Measurements from ENCODE around the gene KRTAP5-5.
"Not testable (repeated sequence)": the region's sequence is repeated elsewhere in the genome, so short reads cannot be mapped to it uniquely, and the experiment has no call there.

KRTAP5-5 gene

DNA sequence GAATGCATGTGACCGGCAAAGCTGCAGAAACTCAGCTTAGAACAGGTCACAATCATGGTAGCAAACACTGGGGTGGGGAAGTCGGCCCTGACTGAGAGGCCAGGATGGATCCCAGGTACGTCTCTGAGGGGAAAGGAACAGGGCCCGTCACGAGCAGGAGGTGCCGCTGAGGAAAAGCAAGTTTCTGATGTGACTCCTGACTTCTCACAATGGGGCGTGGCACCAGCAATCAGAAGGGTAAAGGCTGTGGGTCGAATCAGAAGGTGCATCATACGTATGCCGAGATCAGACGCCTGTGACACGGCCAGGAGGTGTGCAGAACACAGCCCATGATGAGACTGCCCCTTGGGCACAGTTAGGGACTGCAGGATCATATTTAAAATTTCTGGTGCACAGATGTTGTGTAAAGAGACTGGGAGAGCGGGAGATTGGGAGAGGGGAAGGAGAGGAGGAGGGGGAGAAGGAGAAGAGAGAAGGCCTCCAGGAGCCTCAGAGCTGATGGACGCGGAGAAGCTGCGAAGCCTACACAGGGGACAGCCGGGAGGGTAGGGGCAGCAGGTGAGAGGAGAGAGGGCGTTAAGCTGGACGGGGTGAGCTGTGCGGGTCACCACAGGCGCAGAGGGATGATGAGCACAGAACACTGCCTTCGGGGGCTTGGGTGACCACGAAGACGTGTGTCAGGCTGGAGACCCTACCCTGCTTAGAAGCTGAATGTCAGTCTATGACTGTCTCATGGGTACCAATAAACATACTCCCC lies 30.7 kb downstream of the KRTAP5-5 start:
- no peak for DNase-seq

DNA sequence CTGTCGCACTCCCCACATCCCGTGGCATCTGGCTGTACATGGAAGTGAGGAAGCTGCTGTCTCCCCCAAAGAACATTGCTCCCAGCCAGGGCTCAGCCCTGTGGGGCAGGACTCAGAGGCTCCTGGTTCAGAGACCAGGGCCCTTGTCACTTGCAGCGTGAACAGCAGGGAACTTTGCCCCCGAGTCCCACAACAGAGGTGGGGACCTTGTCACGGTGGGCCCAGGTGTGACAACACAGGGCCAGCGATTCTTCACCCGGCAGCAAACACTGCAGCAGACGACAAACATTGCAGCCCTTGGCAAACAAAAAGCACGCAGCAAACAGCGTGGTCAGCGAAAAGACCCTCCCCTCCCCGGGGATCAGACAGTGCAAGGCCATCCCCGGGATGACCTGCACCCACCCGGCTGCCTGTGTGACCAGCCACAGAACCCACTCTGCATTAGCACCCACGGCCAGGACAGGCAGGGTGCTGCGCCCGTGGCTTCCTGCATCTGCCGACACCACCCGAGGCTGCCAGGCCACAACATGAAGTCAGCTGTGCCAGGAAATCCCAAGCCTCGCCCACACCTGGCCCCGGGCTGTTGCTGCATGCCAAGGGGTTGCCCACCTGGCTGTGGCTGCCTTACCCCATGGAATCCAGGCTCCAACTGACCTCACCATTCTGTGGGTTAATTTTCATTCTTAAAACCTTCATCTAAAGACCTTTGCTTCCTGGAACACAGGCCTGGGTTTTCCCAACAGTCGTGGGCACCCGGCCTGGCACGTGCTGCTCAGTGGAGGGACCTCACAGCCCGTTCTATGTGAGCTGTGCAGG lies 32.1 kb downstream of the KRTAP5-5 start:
- not testable (repeated sequence) for DNase-seq

DNA sequence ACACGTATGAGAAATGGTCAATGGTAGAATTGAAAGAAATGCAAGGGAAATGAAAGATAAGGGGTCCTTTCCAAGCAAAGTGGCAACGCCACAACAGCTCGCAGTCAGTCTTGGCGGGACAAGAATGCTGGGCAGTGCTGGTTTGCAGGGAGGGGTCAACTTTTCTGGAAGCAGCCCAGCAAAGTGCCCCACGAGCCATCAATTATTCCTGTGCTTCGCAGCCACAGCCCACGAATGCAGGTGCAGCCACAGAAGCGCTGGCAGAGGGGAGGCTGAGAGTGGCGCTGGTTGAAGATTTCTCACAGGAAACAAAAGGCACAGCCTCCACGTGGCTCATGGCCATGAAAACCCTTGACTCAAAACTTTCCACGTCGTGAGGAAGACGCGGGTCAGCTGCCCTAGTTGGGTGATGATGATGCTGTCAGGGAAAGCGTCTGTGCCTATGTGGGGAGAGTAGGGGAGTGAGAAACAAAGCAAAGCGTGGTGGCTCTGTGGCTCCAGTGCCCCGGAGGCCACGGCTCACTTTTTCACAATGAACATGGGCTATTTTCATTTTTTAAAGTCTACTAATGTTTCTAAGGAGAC lies 33.2 kb downstream of the KRTAP5-5 start:
- DNase-seq, result not testable (repeated sequence)

DNA sequence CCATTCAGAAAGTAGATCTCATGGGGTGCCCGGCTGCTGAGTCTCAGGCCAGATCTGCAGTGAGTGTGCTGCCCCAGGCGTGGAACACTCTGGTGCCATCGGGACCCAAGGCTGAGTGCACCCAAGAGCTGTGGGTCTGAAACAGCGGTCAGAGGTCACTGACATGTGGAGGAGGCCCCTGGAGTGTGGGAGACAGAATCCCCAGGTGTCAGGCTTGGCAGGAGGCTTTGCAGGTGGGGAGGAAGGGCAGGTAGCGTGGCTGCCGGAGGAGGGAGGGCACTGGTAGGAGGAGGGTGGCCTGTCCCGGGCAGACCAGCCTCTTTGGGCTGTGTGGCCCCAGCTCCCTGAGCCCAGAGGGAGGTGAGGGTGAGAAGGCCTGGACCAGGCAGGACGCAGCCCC lies 35.7 kb downstream of the KRTAP5-5 start:
- DNase-seq, result no peak

DNA sequence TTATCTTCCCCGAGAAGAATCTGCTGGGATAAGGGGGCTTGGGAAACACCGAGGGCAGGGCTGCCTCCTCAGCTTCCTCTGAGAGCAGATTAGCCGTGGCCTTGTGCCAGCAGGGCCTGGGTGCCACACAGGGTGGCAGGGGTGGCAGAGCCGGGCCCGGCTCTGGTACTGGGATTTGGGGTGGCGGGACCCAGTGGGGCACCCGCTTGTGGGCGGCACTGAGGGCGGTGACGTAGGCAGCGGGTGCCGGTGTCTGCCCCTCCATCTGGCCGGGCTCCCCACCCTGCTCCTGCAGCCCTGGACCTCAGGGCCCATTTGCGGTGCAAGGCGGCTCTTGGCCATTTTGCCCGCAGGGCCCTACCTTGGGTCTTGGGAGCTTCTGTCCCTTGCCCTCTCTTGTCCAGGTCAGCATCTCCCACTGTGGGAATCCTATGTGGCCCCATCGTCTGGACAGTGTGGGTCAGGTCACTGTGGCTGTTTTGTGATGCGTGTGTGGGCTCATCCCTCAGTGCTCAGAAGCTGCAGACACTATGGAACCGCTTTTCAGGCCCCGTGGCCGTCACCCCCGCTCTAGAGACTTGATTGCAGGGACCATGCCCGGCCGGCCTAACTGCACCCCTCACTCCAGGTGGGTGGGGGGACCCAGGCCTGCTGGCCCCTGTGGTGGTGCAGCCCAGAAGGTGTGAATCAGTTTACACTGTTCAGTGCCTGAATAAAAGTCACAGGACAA lies 37.7 kb downstream of the KRTAP5-5 start:
- DNase-seq, result no peak

DNA sequence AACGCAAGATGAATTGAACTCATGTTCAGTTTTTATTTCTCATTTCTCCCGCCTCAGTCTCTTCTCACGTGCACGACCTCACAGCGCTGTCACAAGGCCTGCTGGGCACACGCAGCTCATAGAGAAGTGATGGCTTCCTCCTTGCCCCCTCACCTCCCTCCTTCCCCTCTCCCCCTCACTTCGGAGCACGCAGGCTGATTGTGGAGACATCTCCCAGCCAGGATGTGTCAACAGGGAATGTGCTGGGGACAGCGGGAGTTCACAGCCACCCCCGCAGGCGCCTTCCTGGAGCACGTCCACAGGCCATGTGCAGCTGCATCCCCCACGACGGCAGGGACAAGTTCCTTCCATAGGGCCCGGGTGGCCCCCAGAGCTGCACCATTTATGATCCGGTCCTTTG lies 38.3 kb downstream of the KRTAP5-5 start:
- DNase-seq, result no peak

DNA sequence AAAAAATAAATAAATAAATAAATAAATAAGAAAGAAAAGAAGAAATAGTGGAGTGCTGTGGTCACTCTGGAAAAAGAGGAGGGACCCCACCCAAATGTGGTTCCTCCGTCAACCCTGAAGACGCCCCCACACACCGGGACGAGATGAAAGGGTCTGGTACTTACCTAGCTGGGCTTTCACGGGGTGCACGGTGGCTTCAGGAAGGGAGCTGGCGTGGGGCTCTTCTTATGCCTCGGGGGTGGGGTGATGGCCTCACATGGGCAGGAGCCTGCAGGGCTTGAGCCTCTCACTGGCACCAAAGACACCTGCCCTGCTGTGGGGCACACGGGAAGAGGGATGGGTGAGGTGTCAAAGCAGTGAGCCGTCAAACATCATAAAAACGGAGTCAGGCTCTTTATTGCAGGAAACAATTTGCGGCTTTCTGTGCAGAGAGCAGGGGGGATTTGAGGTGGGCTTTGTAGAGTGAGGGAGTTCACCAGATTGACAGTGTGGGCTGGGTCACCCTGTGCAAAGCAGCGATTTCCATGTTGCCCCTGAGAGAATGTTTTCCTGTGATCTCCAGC lies 39.4 kb downstream of the KRTAP5-5 start:
- no peak for DNase-seq

DNA sequence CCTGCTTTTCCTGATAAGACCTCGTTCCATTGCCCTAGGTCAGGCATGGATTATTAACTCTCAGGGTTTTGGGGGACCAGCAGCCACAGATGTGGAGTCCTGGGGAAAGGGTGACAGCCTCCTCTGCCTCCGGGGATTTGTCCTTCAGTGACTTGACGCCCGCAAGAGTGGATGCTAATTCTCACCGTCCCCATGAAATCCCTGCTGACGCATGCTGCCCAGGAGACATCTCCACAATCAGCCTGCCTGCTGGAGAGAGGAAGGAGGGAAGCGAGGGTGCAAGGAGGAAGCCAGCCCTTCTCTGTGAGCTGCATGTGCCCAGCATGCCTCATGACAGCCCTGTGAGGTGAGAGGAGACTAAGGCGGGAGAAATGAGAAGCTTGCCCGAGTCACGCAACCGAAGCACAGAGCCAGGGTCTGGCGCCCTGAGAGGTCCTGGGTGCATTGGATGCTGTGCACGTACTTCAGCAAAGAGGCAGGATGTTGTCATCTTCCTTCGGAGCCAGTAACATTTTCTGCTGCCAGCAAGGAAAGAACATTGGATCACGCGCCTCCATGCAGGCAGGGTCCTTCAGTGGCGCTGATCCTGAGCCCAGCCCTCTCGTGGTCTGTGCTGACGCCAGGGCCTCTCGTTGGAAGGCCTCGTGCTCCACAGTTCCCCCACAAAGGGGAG lies 40.1 kb downstream of the KRTAP5-5 start:
- DNase-seq, result peak; percentile 34

DNA sequence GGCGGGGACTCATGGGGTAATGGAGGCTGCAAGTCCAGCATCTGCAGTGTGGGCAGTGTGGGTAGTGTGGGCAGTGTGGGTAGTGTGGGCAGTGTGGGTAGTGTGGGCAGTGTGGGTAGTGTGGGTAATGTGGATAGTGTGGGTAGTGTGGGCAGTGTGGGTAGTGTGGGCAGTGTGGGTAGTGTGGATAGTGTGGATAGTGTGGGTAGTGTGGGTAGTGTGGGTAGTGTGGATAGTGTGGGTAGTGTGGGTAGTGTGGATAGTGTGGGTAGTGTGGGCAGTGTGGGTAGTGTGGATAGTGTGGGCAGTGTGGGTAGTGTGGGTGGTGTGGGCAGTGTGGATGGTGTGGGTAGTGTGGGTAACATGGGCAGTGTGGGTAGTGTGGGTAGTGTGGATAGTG lies 40.9 kb downstream of the KRTAP5-5 start:
- not testable (repeated sequence) for DNase-seq

DNA sequence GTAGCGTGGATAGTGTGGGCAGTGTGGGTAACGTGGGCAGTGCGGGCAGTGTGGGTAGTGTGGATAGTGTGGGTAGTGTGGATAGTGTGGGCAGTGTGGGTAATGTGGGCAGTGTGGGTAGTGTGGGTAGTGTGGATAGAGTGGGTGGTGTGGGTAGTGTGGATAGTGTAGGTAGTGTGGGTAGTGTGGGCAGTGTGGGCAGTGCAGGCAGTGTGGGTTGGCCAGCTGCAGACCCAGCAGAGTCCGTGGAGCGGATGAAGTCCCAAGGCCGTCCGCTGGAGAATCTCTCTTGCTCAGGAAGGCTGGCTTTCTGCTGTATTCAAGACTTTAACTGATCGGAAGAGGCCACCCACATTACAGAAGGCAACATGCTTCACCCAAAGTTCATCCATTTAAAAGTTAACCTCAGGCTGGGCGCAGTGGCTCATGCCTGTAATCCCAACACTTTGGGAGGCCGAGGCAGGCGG lies 41.4 kb downstream of the KRTAP5-5 start:
- DNase-seq, result no peak

DNA sequence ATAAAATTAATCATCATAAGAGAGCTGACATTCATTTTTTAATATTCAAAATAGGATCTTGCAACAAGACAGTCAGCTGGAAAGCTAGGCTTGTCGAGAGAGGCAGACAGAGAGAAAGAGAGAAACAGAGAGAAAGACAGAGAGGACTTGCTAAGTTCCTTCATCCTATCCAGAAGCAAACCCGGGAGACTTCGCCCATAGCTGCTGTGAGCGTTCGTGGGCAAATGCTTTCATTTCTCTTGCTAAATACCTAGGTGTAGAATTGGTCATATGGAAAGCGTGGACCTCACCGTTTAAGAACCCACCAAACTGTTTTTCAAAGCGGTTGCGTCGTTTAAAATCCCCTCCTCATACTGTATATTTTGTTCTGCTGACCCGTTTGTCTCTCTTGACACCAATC lies 42.1 kb downstream of the KRTAP5-5 start:
- DNase-seq, result no peak

DNA sequence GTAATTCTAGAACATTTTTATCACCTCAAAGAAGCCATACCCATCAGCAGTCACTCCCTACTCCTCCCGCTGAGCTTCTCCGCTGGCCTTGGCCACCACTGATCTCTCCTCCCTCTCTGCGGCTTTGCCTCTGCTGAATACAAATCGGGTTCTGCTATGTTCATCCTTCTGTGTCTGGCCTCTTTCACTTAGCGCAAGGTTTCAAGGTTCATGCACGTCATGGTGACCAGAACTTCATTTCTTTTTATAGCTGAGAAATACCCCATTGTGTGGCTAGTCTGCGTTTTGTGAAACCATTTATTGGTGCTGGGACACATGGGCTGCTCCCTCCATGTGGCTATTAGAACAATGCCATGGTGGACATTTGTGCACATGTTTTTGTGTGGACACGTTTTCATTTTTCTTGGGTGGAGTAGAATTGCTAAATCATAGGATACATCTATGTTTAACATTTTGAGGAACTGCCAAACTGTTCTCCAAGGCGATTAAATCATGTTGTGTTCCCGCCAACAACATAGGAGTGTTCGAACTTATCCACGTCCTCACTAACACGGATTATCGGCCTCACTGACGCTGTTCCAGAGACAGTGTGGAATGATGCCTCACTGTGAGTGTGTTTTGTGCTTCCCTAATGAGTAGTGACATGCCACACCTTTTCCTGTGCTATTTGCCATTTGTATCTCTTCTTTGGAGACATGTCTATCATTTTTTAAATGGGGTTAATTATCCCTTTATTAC lies 43.2 kb downstream of the KRTAP5-5 start:
- no peak for DNase-seq

DNA sequence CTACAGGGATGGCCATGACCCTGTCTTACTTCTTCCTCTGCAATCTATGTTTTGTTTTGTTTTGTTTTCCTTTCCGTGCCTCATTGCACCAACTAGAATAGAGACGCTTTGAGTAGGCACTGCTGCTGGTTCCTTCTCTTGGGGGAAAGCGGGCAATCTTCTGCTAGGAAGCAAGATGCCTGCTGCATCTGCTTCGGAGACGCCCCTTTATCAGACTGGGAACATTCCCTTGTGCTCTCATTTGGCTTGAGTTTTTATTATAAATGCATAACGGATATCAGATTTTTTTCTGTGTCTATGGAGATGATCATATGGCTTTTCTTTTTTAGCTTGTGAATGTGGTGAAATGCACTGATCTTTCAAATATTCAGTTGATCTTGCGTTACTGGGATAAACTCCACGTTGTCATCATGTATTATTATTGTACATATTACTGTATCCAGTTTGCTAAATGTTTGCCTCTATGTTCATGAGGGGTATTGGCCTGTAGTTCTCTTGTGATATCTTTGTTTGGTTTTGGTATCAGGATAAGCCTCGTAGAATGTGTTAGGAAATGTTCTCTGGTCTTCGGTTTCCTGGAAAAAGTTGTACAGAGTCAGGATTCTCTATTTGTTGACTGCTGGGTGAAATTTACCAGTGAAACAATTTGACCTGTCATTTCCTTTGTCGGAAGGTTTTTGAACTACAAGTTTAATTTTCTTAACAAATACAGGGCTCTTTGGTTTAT lies 44.0 kb downstream of the KRTAP5-5 start:
- no peak for DNase-seq

DNA sequence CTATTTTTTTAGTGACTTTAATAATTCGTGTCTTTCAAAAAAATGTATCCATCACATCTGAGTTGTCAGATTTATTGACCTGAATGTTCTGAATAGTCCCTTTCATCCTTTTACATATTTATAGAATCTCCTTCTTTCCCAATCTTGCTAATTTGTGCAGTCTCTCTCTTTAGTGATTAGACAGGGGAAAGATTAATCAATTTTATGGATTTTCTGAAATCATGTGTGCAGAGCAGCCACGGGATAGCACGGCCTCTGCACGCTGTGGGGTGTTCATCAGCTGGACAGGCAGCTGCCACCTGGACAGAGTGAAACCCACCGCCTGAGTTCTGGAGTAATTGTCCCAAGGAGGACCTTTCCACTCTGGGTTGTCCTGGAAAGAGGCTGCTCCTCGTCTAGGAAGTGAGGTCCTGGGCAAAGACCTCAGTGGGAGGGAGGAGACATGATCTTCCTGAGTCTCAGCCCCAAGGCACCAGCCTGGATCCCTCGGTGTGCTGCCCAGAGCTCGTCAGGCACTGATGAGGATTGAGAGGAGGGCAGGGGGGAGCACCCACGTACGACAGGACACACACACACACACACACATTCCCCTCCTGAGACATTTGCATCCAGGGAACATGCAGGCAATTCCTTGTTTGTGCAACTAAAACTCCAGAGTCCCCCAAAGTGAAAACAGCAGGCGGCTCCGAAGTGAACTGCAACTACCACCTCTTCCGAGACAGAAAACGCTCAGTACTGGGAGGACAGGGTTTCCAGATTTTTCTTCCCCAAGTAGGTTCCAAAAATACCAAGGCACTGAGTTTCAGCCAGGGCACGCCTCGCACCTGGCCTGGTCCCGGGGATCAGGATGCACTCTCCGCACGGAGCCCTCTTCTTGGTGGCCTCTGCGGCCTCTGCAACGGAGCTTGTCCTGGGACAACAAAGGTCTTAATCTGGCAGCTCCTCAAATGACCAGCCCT lies 44.9 kb downstream of the KRTAP5-5 start:
- no peak for DNase-seq

DNA sequence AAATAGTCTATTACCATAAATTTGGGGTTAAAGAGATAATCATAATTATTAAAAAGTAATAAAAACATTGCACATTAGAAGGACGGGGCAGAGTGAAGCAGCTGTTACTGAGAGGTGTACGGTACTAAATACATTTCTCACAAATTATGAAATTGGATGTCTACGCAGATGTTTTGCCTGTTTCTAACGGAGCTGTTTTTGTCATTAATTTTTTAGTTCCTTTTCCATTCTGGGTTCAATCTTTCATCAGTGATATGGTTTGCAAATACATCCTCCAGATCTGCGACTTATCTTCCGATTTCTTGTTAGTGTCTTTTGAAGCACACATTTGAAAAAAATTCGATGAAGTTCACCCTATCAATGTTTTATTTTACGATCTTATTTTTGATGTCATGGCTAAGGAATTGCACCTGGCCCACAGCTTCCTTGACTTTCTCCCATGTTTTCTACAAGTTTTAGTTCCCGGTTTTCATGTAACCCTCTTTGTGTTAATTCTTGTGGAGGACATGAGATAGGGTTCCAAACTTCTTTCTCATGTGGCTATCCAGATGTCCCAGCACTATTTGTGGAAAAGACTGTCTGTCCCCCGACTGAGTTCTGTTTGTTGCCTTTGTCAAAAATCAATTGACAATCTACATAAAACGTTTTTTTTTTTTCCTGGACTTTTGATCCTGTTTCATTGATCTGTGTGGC lies 46.1 kb downstream of the KRTAP5-5 start:
- DNase-seq, result no peak

DNA sequence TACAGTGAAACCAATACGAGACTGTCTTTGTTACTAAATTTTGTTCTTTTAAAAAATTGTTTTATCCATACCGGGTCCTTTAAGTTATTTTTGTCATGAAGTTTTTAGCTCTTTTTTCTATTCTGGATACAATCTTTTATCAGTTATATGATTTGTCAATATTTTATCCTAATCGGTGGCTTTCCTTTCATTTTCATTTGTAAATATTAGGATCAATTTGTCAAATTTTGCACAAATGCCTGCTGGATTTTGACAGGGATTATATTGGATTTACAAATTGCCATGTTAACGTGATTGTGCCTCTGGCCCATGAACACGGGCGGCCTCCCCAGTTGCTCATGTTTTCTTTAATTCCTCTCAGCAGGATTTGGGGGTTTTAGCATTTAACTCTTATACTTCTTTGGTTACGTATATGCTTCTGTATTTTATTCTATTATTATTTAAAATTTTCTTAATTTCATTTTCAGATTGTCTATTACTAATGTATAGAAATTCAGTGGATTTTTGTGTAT lies 46.7 kb downstream of the KRTAP5-5 start:
- DNase-seq, result no peak

DNA sequence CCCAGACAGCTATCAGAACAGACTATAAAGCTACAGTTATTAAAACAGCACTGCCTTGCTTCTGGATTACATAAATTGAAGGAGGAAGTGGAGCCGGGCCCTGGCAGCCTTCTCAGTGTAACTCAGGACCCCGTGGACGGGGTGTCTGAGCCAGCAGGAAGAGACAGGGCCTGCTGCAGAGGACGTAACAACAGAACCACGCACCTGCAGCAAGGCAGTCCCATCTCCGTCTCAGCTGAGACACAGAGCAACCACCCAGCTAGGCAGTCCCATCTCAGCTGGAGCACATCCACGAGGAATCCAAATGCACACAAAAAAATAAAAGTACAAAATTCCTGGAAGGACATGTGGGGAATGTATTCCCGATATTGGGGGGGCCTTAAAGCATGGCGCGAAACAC lies 50.3 kb downstream of the KRTAP5-5 start:
- DNase-seq, result no peak
